Brain pericyte (primary cell): ENCODE results near the gene DAND5.
A peak's percentile ranks its signal among the peaks of the same experiment; 100 is the strongest.
"Not testable (repeated sequence)": the region's sequence is repeated elsewhere in the genome, so short reads cannot be mapped to it uniquely, and the experiment has no call there.

Experiments
- DNase-seq: peaks from one replicate; pipeline ENCODE4 v3.0.0-alpha.2; 2012; ENCODE audit warnings: low read depth, low spot score

DAND5 gene

GRCh38 chr19:12945479-12946091 is 23.8 kb upstream of the DAND5 start, which contains the start of gene RAD23A:
Gene RAD23A (plus strand): TSS chr19:12945862. CDS start chr19:12945949, 87 bp downstream.
- DNase-seq = peak; percentile 97

- DNase-seq = no peak
Measured at GRCh38 chr19:12946092-12946721, 23.2 kb upstream of the DAND5 start.

DNA sequence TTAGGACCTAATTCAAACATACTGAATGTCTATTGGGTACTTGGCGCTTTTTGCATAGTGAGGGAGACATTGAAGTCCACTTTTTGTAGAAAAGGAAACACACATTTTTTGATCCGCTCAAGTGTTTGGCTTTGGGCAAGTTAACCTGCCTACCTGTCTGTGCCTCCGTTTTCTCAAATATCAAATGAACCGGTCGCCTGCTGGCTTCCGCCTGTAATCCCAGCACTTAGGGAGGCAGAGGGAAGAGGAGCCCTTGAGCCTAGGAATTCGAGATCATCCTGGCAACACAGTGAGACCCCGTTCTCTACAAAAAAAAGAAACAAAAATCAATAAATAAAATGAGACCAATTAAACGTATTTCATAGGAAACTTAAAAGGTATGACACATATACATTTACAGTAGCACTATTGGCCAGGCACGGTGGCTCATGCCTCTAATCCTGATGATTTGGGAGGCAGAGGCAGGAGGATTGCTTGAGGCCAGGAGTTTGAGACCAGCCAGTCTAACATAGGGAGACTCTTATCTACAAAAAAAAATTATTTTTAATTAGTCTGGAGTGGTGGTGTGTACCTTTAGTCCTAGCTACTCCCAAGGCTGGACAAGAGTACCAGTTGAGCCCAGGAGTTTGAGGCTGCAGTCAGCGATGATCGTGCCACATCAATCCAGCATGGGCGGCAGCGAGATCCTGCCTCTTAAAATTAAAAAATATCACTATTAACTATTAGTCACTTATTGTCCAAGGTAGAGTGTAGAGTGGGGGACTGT is 22.5 kb upstream of the DAND5 start:
- DNase-seq = no peak

GRCh38 chr19:12947702-12948611 is 21.4 kb upstream of the DAND5 start:
- DNase-seq = no peak

- no peak for DNase-seq
Measured at GRCh38 chr19:12948612-12949362, 20.6 kb upstream of the DAND5 start.

DNA sequence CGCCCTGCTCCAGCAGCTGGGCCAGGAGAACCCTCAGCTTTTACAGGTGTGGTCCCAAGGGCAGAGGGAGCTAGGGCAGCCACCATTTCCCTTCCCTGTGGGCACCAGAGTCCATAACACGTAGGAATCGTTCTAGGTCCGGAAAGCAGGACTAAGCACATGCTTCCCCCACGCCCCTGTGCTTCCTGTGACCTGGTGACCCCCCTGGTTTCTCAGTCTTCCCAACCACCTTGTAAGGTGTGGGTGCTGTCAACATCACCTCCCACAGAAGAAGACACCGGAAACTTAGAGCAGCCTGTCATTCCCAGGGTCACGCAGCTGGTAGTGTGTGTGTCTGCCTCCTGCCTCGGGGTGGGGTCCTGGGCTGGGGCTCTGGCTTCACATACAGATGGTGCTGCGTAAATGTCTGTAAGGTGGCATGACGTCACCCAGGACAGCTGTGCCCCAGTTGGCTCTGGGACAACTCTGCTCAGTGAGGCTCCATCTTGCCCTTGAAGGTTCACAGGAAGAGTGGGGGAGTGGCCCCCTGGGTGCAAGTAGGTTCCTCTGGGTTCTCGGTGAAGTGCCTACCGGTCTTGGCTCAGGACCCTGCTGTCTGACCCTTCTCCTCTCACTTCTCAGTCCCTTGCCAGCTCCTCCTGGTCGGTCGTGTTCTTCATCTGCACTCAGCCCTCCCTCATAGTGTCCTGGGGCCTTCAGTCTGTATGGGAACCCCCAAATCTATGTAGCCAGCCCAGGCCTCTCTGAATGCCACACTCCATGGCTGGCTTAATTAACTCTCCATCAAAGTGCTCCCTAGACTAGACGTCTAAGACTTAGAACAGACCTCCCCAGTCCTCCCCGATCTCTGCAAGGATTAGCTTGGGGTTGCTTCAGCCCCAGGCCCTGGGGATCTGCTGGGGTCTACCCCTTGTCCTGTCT is 19.8 kb upstream of the DAND5 start:
- DNase-seq = no peak

DNA sequence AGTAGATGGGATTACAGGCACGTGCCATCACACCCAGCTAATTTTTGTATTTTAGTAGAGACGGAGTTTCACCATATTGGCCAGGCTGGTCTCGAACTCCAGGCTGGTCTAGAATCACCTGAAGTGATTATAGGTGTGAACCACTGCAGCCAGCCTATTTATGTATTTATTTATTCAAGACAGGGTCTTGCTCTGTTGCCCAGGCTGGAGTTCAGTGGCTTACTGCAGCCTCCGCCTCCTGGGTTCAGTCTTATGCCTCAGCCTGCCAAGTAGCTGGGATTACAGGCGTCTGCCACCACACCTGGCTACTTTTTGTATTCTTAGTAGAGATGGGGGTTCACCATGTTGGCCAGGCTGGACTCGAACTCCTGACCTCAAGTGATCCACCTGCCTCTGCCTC is 17.3 kb upstream of the DAND5 start:
- not testable (repeated sequence) for DNase-seq

- DNase-seq = no peak
Measured at GRCh38 chr19:12952488-12953137, 16.8 kb upstream of the DAND5 start.

GRCh38 chr19:12953138-12953798 is 16.1 kb upstream of the DAND5 start:
- DNase-seq = no peak

GRCh38 chr19:12953799-12954611 is 15.4 kb upstream of the DAND5 start:
- DNase-seq = no peak

GRCh38 chr19:12954612-12954962 is 14.8 kb upstream of the DAND5 start:
- no peak for DNase-seq

- DNase-seq = not testable (repeated sequence)
Measured at GRCh38 chr19:12955575-12955974, 13.8 kb upstream of the DAND5 start.

- DNase-seq = no peak
Measured at GRCh38 chr19:12955996-12956395, 13.4 kb upstream of the DAND5 start.

DNA sequence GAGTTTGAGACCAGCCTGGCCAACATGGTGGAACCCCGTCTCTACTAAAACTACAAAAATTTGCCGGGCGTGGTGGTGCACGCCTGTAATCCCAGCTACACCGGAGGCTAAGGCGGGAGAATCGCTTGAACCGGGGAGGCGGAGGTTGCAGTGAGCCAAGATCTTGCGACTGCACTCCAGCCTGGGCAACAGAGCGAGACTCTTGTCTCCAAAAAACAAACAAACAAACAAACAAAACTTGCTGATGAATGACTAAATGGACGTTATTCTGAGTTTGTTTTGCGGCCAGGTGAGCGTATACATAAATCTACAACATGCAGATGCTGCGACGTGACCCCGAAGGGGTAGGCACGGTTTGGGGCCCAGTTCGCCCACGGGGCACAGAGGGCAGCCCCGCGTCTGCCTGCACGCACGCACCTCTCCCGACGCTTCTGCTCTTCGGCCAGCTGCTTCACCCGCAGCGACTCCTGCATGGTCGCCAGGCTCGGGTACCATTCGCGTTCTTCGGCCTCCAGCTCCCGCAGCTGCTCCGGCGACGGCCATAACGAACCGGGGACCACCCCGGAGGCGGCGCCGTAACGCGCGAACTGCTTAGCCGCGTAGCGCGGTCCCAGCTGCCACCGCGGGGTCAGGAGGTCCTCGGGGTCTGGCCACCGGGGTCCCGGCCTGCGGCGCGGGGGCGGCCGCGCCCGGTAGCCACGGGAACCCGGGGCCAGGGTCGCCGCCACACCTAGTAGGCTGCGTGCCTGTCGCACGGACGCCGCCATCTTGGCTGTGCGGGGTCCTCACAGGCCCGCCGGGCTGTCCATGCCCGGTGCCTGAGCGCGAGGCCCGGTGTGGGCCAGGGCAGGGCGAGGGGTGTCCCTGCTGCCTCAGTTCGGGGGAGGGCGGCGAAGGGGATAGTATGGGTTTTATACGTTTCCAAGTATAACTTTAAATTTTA is 12.7 kb upstream of the DAND5 start, which contains the start of gene GADD45GIP1:
Gene GADD45GIP1, minus strand, starts transcription at position 778 of the 943 bp plus-strand sequence. Its CDS starts 11 bp downstream, at position 767.
- no peak for DNase-seq

DNA sequence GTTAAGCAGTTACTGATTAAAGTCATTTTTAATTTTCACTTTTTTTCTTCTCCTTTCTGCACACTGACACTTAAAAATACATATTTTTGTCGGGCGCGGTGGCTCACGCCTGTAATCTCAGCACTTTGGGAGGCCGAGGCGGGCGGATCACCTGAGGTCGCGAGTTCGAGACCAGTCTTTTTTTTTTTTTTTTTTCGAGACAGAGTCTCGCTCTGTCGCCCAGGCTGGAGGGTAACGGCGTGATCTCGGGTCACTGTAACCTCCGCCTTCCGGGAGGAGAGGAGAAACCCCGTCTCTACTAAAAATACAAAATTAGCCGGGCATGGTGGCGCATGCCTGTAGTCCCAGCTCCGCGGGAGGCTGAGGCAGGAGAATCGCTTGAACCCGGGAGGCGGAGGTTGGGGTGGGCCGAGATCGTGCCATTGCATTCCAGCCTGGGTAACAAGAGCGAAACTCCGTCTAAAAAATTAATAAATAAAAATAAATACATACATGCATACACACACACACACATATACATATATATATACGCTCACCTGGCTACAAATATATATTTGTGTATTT is 11.9 kb upstream of the DAND5 start:
- DNase-seq = not testable (repeated sequence)

DNA sequence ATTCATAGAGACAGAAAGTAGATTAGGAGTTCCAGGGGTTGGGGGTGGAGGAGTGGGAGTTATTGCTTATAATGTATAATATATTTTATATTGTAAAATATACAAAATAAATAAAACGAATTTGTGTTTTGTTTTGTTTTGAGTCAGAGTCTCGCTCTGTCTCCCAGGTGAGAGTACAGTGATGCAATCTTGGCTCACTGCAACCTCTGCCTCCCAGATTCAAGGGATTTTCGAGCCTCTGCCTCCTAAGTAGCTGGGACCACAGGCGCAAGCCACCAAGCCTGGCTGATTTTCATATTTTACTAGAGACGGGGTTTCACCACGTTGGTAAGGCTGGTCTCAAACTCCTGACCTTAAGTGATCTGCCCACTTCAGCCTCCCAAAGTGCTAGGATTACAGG is 9.9 kb upstream of the DAND5 start:
- DNase-seq = no peak
